Measurements from ENCODE around the gene TPRN.

DNA sequence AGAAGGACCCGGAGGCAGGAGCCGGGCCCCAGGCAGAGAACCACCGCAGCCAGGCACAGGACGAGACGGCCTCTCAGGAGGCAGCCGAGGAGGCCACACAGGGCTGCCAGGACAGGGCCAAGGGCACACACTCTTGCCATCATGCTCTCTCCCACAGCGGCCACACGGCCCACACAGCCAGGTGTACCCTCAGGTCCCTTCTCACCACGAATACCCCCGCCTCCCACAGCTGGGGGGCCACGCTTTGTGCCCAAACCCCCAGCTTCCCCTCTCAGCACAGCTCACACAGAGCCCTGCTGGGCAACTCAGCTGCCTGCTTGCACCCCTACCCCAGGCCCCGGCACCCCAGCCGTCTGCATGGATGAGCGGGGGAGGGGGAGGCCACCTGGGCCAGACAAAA, 6.8 kb downstream of the TPRN start:
- TF ChIP-seq, protein P1, sequence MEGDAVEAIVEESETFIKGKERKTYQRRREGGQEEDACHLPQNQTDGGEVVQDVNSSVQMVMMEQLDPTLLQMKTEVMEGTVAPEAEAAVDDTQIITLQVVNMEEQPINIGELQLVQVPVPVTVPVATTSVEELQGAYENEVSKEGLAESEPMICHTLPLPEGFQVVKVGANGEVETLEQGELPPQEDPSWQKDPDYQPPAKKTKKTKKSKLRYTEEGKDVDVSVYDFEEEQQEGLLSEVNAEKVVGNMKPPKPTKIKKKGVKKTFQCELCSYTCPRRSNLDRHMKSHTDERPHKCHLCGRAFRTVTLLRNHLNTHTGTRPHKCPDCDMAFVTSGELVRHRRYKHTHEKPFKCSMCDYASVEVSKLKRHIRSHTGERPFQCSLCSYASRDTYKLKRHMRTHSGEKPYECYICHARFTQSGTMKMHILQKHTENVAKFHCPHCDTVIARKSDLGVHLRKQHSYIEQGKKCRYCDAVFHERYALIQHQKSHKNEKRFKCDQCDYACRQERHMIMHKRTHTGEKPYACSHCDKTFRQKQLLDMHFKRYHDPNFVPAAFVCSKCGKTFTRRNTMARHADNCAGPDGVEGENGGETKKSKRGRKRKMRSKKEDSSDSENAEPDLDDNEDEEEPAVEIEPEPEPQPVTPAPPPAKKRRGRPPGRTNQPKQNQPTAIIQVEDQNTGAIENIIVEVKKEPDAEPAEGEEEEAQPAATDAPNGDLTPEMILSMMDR (conservative IDR thresholded peaks at IDR 0.05 in 1 of 2, IDR thresholded peaks at IDR 0.05 in 1 of 2; ENCODE audit: low read depth in 1 of 2, low read length in 2 of 2): no peak
- TF ChIP-seq EZH2 (IDR thresholded peaks at IDR 0.05; ENCODE audit: low read length, missing control alignments): no peak
